ENCODE measurements around the gene MACROD2.

DNA sequence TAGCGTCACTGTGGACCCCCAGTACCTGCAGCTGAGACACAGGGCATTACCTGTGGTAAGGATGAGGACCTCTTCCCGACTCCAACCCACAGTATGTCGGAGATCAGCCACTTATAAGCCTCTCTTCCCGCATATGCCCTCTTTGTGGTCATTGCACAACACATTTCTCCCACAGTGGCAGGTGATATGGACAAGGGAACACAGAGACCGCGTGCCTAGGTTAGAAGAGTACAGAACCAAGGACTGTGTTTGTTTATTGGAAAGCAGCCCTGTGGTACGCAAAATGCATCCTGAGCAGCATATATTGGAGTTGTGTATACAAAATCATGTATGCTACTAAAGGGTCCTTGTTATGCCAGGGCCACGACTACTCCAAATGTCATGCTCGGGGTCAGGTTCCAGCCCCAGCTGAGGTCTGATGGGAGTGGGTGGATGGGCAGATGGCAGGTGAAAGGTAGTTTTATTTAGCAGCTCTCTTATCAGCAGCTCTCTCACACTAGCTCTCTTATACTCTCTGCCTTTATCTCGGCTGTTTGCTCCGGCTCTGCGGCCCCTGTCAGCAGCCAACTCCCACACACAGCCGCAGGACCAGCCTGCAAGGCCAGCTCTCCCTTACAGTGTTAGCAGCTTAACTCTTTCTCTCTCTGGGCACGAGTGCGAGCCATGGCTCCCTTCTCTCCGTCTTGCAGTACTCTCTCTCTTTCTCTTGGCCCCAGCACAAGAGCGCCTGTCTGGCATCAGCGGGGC is 2009.0 kb downstream of the MACROD2 start:
- TF ChIP-seq POLR2A (IDR thresholded peaks at IDR 0.05; ENCODE audit: low read depth, low read length) (no peak), RAD21 (IDR thresholded peaks at IDR 0.05; ENCODE audit: low read length) (no peak), MXI1 (IDR thresholded peaks at IDR 0.05; ENCODE audit: borderline replicate concordance, low read depth, low read length) (no peak)
- TF ChIP-seq, protein P1, sequence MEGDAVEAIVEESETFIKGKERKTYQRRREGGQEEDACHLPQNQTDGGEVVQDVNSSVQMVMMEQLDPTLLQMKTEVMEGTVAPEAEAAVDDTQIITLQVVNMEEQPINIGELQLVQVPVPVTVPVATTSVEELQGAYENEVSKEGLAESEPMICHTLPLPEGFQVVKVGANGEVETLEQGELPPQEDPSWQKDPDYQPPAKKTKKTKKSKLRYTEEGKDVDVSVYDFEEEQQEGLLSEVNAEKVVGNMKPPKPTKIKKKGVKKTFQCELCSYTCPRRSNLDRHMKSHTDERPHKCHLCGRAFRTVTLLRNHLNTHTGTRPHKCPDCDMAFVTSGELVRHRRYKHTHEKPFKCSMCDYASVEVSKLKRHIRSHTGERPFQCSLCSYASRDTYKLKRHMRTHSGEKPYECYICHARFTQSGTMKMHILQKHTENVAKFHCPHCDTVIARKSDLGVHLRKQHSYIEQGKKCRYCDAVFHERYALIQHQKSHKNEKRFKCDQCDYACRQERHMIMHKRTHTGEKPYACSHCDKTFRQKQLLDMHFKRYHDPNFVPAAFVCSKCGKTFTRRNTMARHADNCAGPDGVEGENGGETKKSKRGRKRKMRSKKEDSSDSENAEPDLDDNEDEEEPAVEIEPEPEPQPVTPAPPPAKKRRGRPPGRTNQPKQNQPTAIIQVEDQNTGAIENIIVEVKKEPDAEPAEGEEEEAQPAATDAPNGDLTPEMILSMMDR (conservative IDR thresholded peaks at IDR 0.05; ENCODE audit: low read depth, low read length): no peak

Measured in IMR-90 (cell line).